Endothelial cell of umbilical vein (primary cell): ENCODE data around the gene P2RX3. TPM values are rescaled to one million over a fixed set of nuclear protein-coding genes. Genes with fewer than 3 reads are reported as not detected.

Experiments
- BruUV-seq: library from RNA; stranded (reverse); fragments of 400-500 nt; replicated peaks from 2 replicates; lab custom pipeline; 2021; lab: Mats Ljungman, UMichigan
- CTCF ChIA-PET: fragments of 300-600, 350-600 bp; sonication (Branson Sonifier 250); formaldehyde crosslinking; loops from one replicate; lab custom pipeline; 2021; ENCODE audit warnings: antibody characterized with exemption, inconsistent platforms; lab: Charles Lee
- POLR2A ChIA-PET: fragments of 300-600, 350-600 bp; sonication (Branson Sonifier 250); formaldehyde crosslinking; loops from one replicate; lab custom pipeline; 2021; ENCODE audit warnings: antibody characterized with exemption, inconsistent platforms; lab: Charles Lee
- DNase-seq: peaks from one replicate; pipeline ENCODE4 v3.0.0-alpha.2; 2011; ENCODE audit warnings: low read depth, low spot score
- FAIRE-seq: peaks from 2 replicates; lab custom pipeline; 2011; peaks lifted over from hg19 to GRCh38; lab: Jason Lieb, UNC
- H2AFZ ChIP-seq: 2 replicates; pipeline ENCODE4 v1.6.0; 2012; ENCODE audit warnings: low read depth, low read length, control low read depth, inconsistent platforms
- H3K27ac ChIP-seq: 2 replicates; pipeline ENCODE4 v1.5.1; 2011; ENCODE audit warnings: low read depth, mild to moderate bottlenecking, control low read depth, low read length, moderate library complexity; ENCODE audit not compliant: insufficient read depth
- H3K27me3 ChIP-seq, 2 experiments: 2 replicates each; pipeline versions ENCODE4 v1.6.0 to v1.6.1; 2011; ENCODE audit warnings: low read length in 2 of 2, mixed read lengths in 1 of 2; ENCODE audit not compliant: control insufficient read depth in 2 of 2, insufficient read depth in 2 of 2
- H3K36me3 ChIP-seq, 2 experiments: 2 replicates in 1 of 2; 3 replicates in 1 of 2; pipeline ENCODE4 v1.5.1; 2011; ENCODE audit warnings: low read length in 2 of 2, mild to moderate bottlenecking in 1 of 2, moderate library complexity in 1 of 2; ENCODE audit not compliant: control insufficient read depth in 2 of 2, insufficient read depth in 2 of 2; ENCODE audit errors: extremely low read depth in 1 of 2
- H3K4me1 ChIP-seq: 3 replicates; pipeline ENCODE4 v1.5.1; 2011; ENCODE audit warnings: mild to moderate bottlenecking, low read length; ENCODE audit not compliant: control insufficient read depth, insufficient read depth; ENCODE audit errors: extremely low read depth
- H3K4me2 ChIP-seq: 2 replicates; pipeline ENCODE4 v1.6.1; 2011; ENCODE audit warnings: low read length, control low read depth, mixed read lengths; ENCODE audit not compliant: insufficient read depth
- H3K4me3 ChIP-seq, 3 experiments: fragments of 200-600 bp in 1 of 3; sonication (generic), shearing (Covaris generic) in 1 of 3; replicated peaks in 1 of 3; 2 replicates each; pipeline ENCODE4 v1.5.1; 2011 to 2016; ENCODE audit warnings: control low read depth in 3 of 3, low read length in 3 of 3, mild to moderate bottlenecking in 2 of 3, inconsistent platforms in 1 of 3, low read depth in 1 of 3, moderate library complexity in 1 of 3; ENCODE audit not compliant: insufficient read depth in 1 of 3
- H3K79me2 ChIP-seq: 2 replicates; pipeline ENCODE4 v1.6.0; 2012; ENCODE audit warnings: low read length, inconsistent platforms; ENCODE audit not compliant: control insufficient read depth, insufficient read depth
- H3K9ac ChIP-seq: replicated peaks from 2 replicates; pipeline ENCODE3; 2011; ENCODE audit warnings: low read length, control low read depth; ENCODE audit not compliant: insufficient read depth; ENCODE audit errors: extremely low read depth
- H3K9me1 ChIP-seq: replicated peaks from 3 replicates; pipeline ENCODE4 v1.6.0; 2011; ENCODE audit warnings: mild to moderate bottlenecking, low read length; ENCODE audit not compliant: control insufficient read depth, insufficient read depth; ENCODE audit errors: extremely low read depth
- H3K9me3 ChIP-seq: replicated peaks from 2 replicates; pipeline ENCODE4 v1.5.1; 2012; ENCODE audit warnings: low read length, inconsistent platforms; ENCODE audit not compliant: control insufficient read depth, insufficient read depth
- H4K20me1 ChIP-seq: replicated peaks from 2 replicates; pipeline ENCODE3; 2011; ENCODE audit warnings: mild to moderate bottlenecking, low read length; ENCODE audit not compliant: control insufficient read depth, insufficient read depth; ENCODE audit errors: extremely low read depth
- EZH2 ChIP-seq: IDR thresholded peaks from 2 replicates; pipeline ENCODE4 v1.6.1; 2012; ENCODE audit warnings: borderline replicate concordance, low read depth, mild to moderate bottlenecking, moderate library complexity, low read length, inconsistent platforms; ENCODE audit not compliant: severe bottlenecking
- FOS ChIP-seq: IDR thresholded peaks from 2 replicates; pipeline ENCODE4 v1.6.1; 2011; ENCODE audit warnings: mild to moderate bottlenecking, low read length, moderate library complexity, borderline replicate concordance; ENCODE audit not compliant: insufficient read depth
- GATA2 ChIP-seq: IDR thresholded peaks from 2 replicates; pipeline ENCODE4 v1.7.0; 2011; ENCODE audit warnings: low read depth, mild to moderate bottlenecking, moderate library complexity, mixed read lengths, low read length; ENCODE audit not compliant: insufficient read length, insufficient read depth
- JUN ChIP-seq: IDR thresholded peaks from 2 replicates; pipeline ENCODE4 v1.6.1; 2011; ENCODE audit warnings: borderline replicate concordance, low read depth; ENCODE audit not compliant: insufficient read length, insufficient read depth
- MYC ChIP-seq: IDR thresholded peaks from one replicate; pipeline ENCODE4 v1.6.1; 2011; ENCODE audit warnings: mild to moderate bottlenecking, low read depth, low read length
- POLR2A ChIP-seq: IDR thresholded peaks from 2 replicates; pipeline ENCODE4 v1.6.1; 2012; ENCODE audit warnings: low read depth, mild to moderate bottlenecking, control low read depth, low read length
- POLR2AphosphoS5 ChIP-seq: IDR thresholded peaks from 2 replicates; pipeline ENCODE4 v1.6.1; 2012; ENCODE audit warnings: low read depth, mild to moderate bottlenecking, control low read depth, low read length, moderate library complexity; ENCODE audit not compliant: insufficient read depth
- dilution Hi-C: fragments of 300-500 bp; cut with MboI; formaldehyde crosslinking; loops from one replicate; pipeline ENCODE4 v1.15.0; 2019; ENCODE audit warnings: low sequenced_read_pairs; ENCODE audit not compliant: extremely low pct_ligation_motif_present
- intact Hi-C: fragments of 100-400 bp; cut with micrococcal nuclease; formaldehyde crosslinking; loops from one replicate; pipeline ENCODE4 v1.10.0; 2022
- polyA plus RNA-seq, 4 experiments: library from polyadenylated mRNA; depleted of rRNA in 3 of 4; stranded (reverse) in 3 of 4; unstranded in 1 of 4; fragments of >200 nt; gene quantifications; 2 replicates each; pipeline versions ENCODE4 v1.2.1 to v1.2.3, GENCODE V29; 2011 to 2012; ENCODE audit warnings: missing spikeins in 1 of 4
- total RNA-seq: library from RNA; stranded (reverse); gene quantifications from 2 replicates; pipeline ENCODE4 v1.2.3, GENCODE V29; 2021
- TF ChIP-seq, protein P1 (sequence below): IDR thresholded peaks from 2 replicates; pipeline ENCODE4 v1.6.1; 2011; ENCODE audit not compliant: insufficient read depth, insufficient read length
- TF ChIP-seq, protein P2 (sequence below), 2 donors: IDR thresholded peaks; 1 replicate in 1 of 2; 2 replicates in 1 of 2; pipeline ENCODE4 v1.5.1; 2011; ENCODE audit warnings: low read length in 2 of 2, mild to moderate bottlenecking in 2 of 2, moderate library complexity in 2 of 2, control low read depth in 1 of 2, inconsistent platforms in 1 of 2, low read depth in 1 of 2; ENCODE audit not compliant: insufficient read depth in 1 of 2; ENCODE audit errors: extremely low read depth in 1 of 2

The P2RX3 gene
- total and polyA plus RNA-seq, 2 donors (not counting 3 experiments of a cell fraction or from before 2014, with no cell fraction given) = not detected

DNA sequence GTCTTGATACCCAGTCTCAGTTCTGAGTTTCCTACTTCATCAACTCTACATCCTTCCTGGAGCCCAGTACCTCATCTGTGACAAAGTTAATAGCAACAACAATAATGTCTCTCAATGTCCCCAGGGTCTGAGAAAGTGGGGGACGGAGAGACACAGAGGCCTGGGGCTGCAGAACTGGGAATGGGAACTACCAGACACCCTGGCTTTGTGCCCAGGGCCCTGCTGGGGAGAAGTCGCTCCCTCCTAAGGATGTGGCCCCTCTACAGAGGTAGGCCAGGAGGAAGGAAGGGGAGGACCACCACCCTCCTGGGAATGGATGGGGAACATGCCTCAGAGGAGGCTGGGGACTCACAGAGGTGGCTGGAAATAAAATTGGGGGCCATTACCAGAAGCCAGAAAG, 37.3 kb downstream of the P2RX3 start:
- dilution Hi-C loops = no loop called here
- FAIRE-seq = no peak

More for the DNA sequence above, 37.3 kb downstream of the P2RX3 start:
- no peak overlapping the region for H3K9ac ChIP-seq
- POLR2A ChIA-PET = no interaction called here
- CTCF ChIA-PET = no interaction called here
- no peak for TF ChIP-seq JUN
- no peak for TF ChIP-seq POLR2AphosphoS5
- TF ChIP-seq, protein P1, sequence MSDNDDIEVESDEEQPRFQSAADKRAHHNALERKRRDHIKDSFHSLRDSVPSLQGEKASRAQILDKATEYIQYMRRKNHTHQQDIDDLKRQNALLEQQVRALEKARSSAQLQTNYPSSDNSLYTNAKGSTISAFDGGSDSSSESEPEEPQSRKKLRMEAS = no peak
- TF ChIP-seq MYC = no peak
- TF ChIP-seq, protein P2, sequence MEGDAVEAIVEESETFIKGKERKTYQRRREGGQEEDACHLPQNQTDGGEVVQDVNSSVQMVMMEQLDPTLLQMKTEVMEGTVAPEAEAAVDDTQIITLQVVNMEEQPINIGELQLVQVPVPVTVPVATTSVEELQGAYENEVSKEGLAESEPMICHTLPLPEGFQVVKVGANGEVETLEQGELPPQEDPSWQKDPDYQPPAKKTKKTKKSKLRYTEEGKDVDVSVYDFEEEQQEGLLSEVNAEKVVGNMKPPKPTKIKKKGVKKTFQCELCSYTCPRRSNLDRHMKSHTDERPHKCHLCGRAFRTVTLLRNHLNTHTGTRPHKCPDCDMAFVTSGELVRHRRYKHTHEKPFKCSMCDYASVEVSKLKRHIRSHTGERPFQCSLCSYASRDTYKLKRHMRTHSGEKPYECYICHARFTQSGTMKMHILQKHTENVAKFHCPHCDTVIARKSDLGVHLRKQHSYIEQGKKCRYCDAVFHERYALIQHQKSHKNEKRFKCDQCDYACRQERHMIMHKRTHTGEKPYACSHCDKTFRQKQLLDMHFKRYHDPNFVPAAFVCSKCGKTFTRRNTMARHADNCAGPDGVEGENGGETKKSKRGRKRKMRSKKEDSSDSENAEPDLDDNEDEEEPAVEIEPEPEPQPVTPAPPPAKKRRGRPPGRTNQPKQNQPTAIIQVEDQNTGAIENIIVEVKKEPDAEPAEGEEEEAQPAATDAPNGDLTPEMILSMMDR (IDR thresholded peaks at IDR 0.05; ENCODE audit: extremely low read depth in 1 of 2, insufficient read depth in 1 of 2, low read depth in 1 of 2, low read length in 2 of 2) = no peak
- TF ChIP-seq POLR2A = no peak
- TF ChIP-seq EZH2 = no peak
- TF ChIP-seq FOS = no peak
- no peak for TF ChIP-seq GATA2
- H3K36me3 ChIP-seq = no peaks in the 10 kb centered on the region
- no peak for DNase-seq
- no peak overlapping the region for H3K4me3 ChIP-seq
- intact Hi-C loops = no loop called here
- no peaks in the 10 kb centered on the region for H3K9me1 ChIP-seq
- H3K4me2 ChIP-seq = no peak overlapping the region
- no peaks in the 10 kb centered on the region for H4K20me1 ChIP-seq
- no peaks in the 10 kb centered on the region for H3K79me2 ChIP-seq
- no peak overlapping the region for H3K27ac ChIP-seq
- no peak overlapping the region for H2AFZ ChIP-seq
- H3K4me1 ChIP-seq = no peaks in the 10 kb centered on the region
- H3K27me3 ChIP-seq = no peaks in the 10 kb centered on the region
- BruUV-seq = no TSS peak
- H3K9me3 ChIP-seq = no peaks in the 10 kb centered on the region
